BE2C (cell line): Measurements from ENCODE around the gene MAPK14.

Experiments used
- DNase-seq: peaks from one replicate; pipeline ENCODE4 v3.0.0-alpha.2; 2020
- H3K27me3 ChIP-seq: fragments of 250-450 bp; sonication (Bioruptor Pico); 2 replicates; pipeline ENCODE4 v1.5.1; 2020; ENCODE audit warnings: mild to moderate bottlenecking
- H3K36me3 ChIP-seq: fragments of 250-450 bp; sonication (Bioruptor Pico); 2 replicates; pipeline ENCODE4 v1.5.1; 2020; ENCODE audit warnings: mild to moderate bottlenecking
- H3K4me1 ChIP-seq: fragments of 250-450 bp; sonication (Bioruptor Pico); 2 replicates; pipeline ENCODE4 v1.5.1; 2020
- H3K4me3 ChIP-seq: 2 replicates; pipeline ENCODE4 v1.5.1; 2011; ENCODE audit warnings: low read depth, low read length
- H3K9me3 ChIP-seq: fragments of 250-450 bp; sonication (Bioruptor Pico); 2 replicates; pipeline ENCODE4 v1.5.1; 2020
- CTCF ChIP-seq: IDR thresholded peaks from 2 replicates; pipeline ENCODE4 v1.5.1; 2012; ENCODE audit warnings: mild to moderate bottlenecking, low read depth, low read length

The MAPK14 gene

GRCh38 chr6:36069573-36069972 is 42.0 kb downstream of the MAPK14 start:
- no peak for TF ChIP-seq CTCF
- no peak for DNase-seq
- Histone ChIP-seq H3K36me3 (no peaks in the 10 kb centered on the region), H3K9me3 (no peaks in the 10 kb centered on the region), H3K27me3 (no peaks in the 10 kb centered on the region), H3K4me1 (peaks cover 16% of the 10 kb centered on the region), H3K4me3 (no peak overlapping the region)

- no peak for TF ChIP-seq CTCF
- Histone ChIP-seq H3K4me1 (peaks cover 16% of the 10 kb centered on the region), H3K4me3 (no peak overlapping the region), H3K27me3 (no peaks in the 10 kb centered on the region), H3K9me3 (no peaks in the 10 kb centered on the region), H3K36me3 (no peaks in the 10 kb centered on the region)
- no peak for DNase-seq
These were observed 42.6 kb downstream of the MAPK14 start for GRCh38 chr6:36070252-36070651.

- DNase-seq: no peak
- no peaks in the 10 kb centered on the region for H3K36me3 ChIP-seq
These were observed 43.7 kb downstream of the MAPK14 start for GRCh38 chr6:36071281-36071680.

GRCh38 chr6:36071714-36072113 is 44.1 kb downstream of the MAPK14 start:
- Histone ChIP-seq H3K4me1 (peaks cover 9% of the 10 kb centered on the region), H3K36me3 (no peaks in the 10 kb centered on the region; the same call in 1 of the 2 replicates), H3K27me3 (no peaks in the 10 kb centered on the region), H3K4me3 (no peak overlapping the region), H3K9me3 (no peaks in the 10 kb centered on the region)
- no peak for DNase-seq
- TF ChIP-seq CTCF: no peak

More at GRCh38 chr6:36071281-36071680, 43.7 kb downstream of the MAPK14 start:
- no peaks in the 10 kb centered on the region for H3K9me3 ChIP-seq
- peaks cover 10% of the 10 kb centered on the region for H3K4me1 ChIP-seq
- no peaks in the 10 kb centered on the region for H3K27me3 ChIP-seq
- TF ChIP-seq CTCF: no peak
- no peak overlapping the region for H3K4me3 ChIP-seq

GRCh38 chr6:36072681-36073080 is 45.1 kb downstream of the MAPK14 start:
- H3K4me1 ChIP-seq: peaks cover 2% of the 10 kb centered on the region
- H3K4me3 ChIP-seq: no peak overlapping the region
- no peaks in the 10 kb centered on the region for H3K9me3 ChIP-seq
- no peak for TF ChIP-seq CTCF
- no peaks in the 10 kb centered on the region for H3K27me3 ChIP-seq
- no peak for DNase-seq
- H3K36me3 ChIP-seq: no peaks in the 10 kb centered on the region; the same call in 1 of the 2 replicates

- no peak overlapping the region for H3K4me3 ChIP-seq
- no peaks in the 10 kb centered on the region for H3K9me3 ChIP-seq
- no peaks in the 10 kb centered on the region for H3K27me3 ChIP-seq
- peaks cover 2% of the 10 kb centered on the region for H3K4me1 ChIP-seq
- no peak for DNase-seq
- H3K36me3 ChIP-seq: peaks cover 5% of the 10 kb centered on the region; the same call in 1 of the 2 replicates
- no peak; the same call in 1 of the 2 replicates for TF ChIP-seq CTCF
These were observed 46.0 kb downstream of the MAPK14 start for GRCh38 chr6:36073587-36073986.
